Stimulated activated naive B cell treated with anti-CD40 and anti-IgM and Interleukin-4, amounts not matched to agents 10 μg/mL and 1 μg/mL and 100 μg/mL, for 72 hours (primary cell): ENCODE data around the gene AZU1.
"Not testable (repeated sequence)": the region's sequence is repeated elsewhere in the genome, so short reads cannot be mapped to it uniquely, and the experiment has no call there.

Experiments
- ATAC-seq, 2 donors: fragments of 150-1000 bp; cut with Tn5 transposase; replicated peaks; 2 replicates each; pipeline ENCODE4 v1.10.0; 2021; ENCODE audit warnings: moderate library complexity in 1 of 2
- DNase-seq: peaks from one replicate; pipeline ENCODE4 v3.0.0; 2021
- H3K27ac Mint-ChIP-seq: one replicate; pipeline ENCODE4 v1.8.0; 2022; ENCODE audit warnings: mild to moderate bottlenecking, mixed read lengths
- H3K27me3 Mint-ChIP-seq, 2 donors: one replicate each; pipeline ENCODE4 v1.8.0; 2022; ENCODE audit warnings: mixed read lengths in 2 of 2
- H3K36me3 Mint-ChIP-seq, 2 donors: one replicate each; pipeline ENCODE4 v1.8.0; 2022; ENCODE audit warnings: mixed read lengths in 2 of 2, mild to moderate bottlenecking in 1 of 2
- H3K4me1 Mint-ChIP-seq, 2 donors: one replicate each; pipeline ENCODE4 v1.8.0; 2022; ENCODE audit warnings: mixed read lengths in 2 of 2, mild to moderate bottlenecking in 1 of 2
- H3K4me3 Mint-ChIP-seq, 2 donors: one replicate each; pipeline ENCODE4 v1.8.0; 2022; ENCODE audit warnings: mild to moderate bottlenecking in 2 of 2, mixed read lengths in 2 of 2, moderate library complexity in 1 of 2
- H3K9me3 Mint-ChIP-seq, 2 donors: one replicate each; pipeline ENCODE4 v1.8.0; 2022; ENCODE audit warnings: mixed read lengths in 2 of 2, mild to moderate bottlenecking in 1 of 2

AZU1 gene

DNA sequence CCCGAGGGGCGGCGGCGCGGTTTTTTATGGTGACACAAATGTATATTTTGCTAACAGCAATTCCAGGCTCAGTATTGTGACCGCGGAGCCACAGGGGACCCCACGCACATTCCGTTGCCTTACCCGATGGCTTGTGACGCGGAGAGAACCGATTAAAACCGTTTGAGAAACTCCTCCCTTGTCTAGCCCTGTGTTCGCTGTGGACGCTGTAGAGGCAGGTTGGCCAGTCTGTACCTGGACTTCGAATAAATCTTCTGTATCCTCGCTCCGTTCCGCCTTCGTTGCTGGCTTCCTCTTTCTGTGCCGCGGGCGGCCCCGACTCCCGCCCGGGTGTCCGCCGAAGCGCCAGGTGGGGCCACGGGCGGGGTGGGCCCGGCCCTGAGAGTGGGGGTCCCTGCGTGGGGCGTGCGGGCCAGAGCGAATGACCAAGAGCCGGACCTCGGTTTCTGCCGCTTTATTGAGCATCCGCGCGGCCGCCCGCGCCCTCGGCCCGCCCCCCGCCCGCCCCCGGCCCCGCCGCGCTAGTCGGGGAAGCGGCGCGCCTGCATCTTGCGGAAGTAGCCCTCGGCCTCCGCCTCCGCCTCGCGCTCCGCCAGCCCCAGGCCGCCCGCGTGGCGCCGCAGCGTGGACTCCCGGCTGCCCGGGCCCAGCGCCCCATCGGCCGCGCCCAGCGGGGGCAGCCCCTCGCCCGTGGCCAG is 15.4 kb upstream of the AZU1 start:
- no peak for ATAC-seq
- Mint-ChIP-seq H3K4me3 (no peak overlapping the region), H3K9me3 (peaks cover 10 to 14% of the 10 kb centered on the region in 2 donors), H3K4me1 (peaks cover 9 to 15% of the 10 kb centered on the region in 2 donors), H3K36me3 (peaks cover 54 to 66% of the 10 kb centered on the region in 2 donors), H3K27me3 (no peaks in the 10 kb centered on the region), H3K27ac (no peak overlapping the region)
- DNase-seq, result no peak

DNA sequence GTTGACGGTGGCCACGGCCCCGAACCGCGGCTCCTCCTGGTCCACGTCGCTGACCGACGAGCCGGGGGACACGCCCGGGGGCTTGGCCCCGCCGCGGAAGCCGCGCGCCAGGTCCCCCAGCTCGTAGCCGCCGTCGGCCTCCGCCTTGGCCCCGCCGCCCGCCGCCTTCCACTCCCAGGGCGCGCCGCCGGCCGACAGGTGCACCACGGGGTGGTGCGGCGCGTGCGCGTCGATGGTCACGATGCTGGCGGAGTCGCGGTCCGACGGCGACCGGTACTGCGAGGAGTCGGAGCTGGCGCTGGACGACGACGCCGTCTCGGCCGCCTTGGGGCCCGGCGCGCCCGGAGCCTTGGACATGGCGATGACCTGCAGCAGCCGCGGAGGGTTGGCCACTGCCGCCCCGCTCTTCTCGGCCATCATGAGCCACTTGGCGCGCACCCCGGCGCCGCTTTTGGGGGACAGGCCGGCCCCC is 14.9 kb upstream of the AZU1 start:
- Mint-ChIP-seq H3K27me3 (no peaks in the 10 kb centered on the region), H3K36me3 (peaks cover 48 to 60% of the 10 kb centered on the region in 2 donors), H3K4me1 (peaks cover 3 to 11% of the 10 kb centered on the region in 2 donors), H3K27ac (no peak overlapping the region), H3K4me3 (no peak overlapping the region), H3K9me3 (peaks cover 10 to 14% of the 10 kb centered on the region in 2 donors)
- ATAC-seq (no peak), DNase-seq (no peak)

DNA sequence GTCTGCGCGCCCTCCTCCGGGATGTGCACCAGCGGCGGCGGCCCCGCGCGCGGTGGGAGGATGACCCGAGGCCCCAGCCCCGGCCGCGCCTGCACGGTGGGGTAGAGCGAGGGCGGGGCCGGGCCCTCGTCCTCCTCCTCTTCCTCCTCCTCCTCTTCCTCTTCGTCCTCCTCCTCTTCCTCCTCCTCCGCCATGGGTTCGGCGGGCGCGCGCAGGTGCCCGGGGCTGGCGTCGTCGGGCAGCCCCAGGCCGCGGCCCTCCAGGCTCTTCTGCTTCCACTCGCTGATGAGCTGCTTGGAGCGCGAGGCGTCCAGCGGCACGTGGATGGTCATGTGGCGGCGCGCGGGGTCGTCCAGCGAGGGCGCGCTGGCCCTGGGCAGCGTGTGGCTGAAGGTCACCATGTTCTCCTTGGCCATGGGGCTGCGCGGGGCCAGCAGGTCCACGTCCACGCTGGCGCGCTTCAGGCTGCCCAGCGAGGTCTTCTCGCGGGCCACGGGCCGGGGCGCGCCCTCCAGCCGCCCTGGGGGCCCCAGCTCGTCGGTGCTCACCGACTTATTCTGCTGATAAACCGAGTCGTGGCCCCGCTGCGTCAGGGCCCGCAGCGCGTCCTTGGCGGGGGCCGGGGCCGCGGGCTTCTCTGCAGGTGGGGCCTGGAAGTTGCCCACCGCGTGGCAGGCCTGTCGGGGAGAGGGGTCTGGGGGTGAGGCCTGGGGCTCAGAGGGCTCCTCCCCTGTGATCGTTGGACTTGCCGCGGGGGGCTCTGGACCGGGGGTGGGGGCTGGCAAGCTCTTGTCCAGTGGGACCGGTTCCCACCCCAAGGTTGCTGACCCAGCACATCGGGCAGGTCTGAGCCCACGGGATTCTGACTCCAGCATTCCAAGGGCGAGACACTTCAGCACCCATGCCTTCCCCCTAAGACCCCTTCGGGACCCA is 14.2 kb upstream of the AZU1 start:
- DNase-seq, result no peak
- H3K36me3 Mint-ChIP-seq, result peaks cover 45 to 57% of the 10 kb centered on the region in 2 donors
- no peaks in the 10 kb centered on the region for H3K27me3 Mint-ChIP-seq
- H3K4me3 Mint-ChIP-seq, result no peak overlapping the region
- H3K4me1 Mint-ChIP-seq, result peaks cover 0 to 9% of the 10 kb centered on the region in 2 donors
- peak overlapping the region; percentile 87 for H3K27ac Mint-ChIP-seq
- peak; percentile 4 to 17 for ATAC-seq
- peaks cover 10 to 14% of the 10 kb centered on the region in 2 donors for H3K9me3 Mint-ChIP-seq

DNA sequence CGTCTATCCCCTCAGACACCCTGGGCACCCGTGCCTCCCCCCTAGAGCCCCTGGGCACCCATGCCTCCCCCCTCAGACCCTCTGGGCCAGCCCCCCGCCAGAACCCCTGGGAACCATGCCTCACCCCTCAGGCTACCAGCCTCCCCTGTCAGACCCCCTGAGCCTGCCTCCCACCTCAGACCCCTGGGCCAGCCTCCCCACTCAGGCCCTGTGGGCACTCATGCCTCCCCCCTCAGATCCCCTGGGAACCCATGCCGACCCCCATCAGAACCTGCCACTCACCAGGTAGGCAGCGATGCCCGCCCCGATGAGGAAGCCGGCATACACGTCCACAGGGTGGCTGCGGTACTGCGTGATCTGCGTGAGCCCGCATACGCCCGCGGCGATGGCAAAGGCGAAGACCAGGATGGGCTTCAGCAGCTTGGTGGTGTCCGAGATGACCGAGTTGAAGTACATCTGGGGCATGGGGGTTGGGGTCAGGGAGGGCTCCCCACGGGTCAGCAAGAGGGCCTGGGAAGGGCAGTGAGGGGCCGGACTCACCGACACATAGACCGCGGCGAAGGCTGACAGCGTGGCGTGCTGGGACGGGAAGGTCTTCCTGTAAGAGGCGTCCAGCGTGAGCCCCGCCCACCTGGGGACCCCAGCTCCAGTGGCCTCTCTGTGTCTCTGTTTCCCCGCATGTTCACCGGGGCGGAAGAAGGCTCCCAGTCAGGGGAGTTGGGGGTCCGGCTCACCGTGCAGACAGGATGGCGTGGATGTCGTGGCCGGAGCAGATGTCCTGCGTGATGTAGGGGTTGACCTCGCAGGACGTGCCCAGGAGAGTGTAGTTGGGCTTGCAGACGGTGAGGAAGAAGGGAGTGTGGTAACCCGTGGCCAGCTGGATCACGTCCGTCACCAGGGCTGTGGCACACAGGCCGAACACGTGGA is 13.2 kb upstream of the AZU1 start:
- ATAC-seq (peak; percentile 13 to 22), DNase-seq (no peak)
- peaks cover 0 to 9% of the 10 kb centered on the region in 2 donors for H3K4me1 Mint-ChIP-seq
- H3K27ac Mint-ChIP-seq, result peak overlapping the region; percentile 87
- H3K27me3 Mint-ChIP-seq, result no peaks in the 10 kb centered on the region
- H3K4me3 Mint-ChIP-seq, result peak overlapping the region; percentile 34 to 52
- H3K36me3 Mint-ChIP-seq, result peaks cover 44 to 52% of the 10 kb centered on the region in 2 donors
- peaks cover 10 to 14% of the 10 kb centered on the region in 2 donors for H3K9me3 Mint-ChIP-seq

DNA sequence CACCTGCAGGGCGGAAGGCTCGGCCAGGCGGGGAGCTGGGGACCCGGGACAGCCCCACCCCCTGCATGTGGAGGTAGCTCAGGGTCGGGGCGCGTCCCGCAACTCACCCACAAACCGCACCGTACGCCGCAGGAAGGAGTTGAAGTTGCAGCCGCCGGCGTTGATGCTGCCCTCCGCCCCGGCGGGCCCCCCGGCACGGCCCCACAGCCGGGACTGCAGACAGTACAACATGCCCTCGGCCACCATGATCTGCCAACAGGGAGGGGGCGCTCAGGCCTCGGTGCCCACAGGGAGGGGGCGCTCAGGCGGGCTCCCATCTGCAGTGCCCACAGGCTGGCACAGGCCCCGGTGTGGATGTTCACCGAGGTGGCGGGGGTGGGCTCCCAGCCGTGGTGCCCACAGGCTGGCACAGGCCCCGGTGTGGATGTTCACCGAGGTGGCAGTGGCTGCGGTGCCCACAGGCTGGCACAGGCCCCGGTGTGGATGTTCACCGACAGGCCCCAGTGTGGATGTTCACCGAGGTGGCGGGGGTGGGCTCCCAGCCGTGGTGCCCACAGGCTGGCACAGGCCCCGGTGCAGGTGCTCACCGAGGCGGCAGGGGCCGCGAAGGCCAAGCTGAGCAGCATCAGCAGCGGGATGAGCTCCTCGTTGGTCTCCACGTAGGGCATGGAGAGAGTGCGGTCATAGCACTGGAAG is 12.4 kb upstream of the AZU1 start:
- peak overlapping the region; percentile 87 for H3K27ac Mint-ChIP-seq
- no peaks in the 10 kb centered on the region for H3K27me3 Mint-ChIP-seq
- H3K4me3 Mint-ChIP-seq, result peak overlapping the region in 1 of 2 donors; percentile 52
- DNase-seq (no peak), ATAC-seq (peak; percentile 14 to 18)
- peaks cover 0 to 9% of the 10 kb centered on the region in 2 donors for H3K4me1 Mint-ChIP-seq
- H3K9me3 Mint-ChIP-seq, result peaks cover 10 to 14% of the 10 kb centered on the region in 2 donors
- H3K36me3 Mint-ChIP-seq, result peaks cover 37 to 45% of the 10 kb centered on the region in 2 donors

DNA sequence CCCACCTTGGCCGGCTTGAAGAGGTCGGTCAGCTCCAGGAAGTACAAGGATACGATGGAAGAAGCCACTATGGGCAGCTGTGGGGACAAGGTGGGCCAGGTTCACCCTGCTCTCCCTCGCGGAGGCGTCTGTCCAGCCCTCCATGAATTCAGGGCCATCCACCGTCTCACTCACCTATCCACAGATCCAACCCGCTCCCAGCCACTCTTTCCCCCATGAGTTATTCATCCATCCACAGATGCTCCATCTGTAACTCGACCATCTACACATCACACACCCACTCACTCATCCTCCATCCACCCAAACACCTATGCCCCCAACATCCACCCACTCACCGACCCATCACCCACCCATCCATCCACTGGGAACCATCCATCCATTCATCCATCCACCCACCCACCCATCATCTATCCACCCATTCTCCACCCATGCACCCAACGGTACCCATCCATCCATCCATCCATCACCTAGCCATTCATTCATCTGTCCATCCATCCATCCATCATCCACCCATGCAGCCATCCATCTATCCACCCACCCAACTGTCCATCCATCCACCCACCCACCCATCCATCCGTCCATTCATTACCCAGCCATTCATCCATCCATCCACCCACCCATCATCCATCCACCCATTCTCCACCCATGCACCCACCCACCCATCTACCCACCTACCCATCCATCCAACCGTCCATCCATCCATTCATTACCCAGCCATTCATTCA is 11.7 kb upstream of the AZU1 start:
- peaks cover 0 to 9% of the 10 kb centered on the region in 2 donors for H3K4me1 Mint-ChIP-seq
- peak in 1 of 2 donors; percentile 3 for ATAC-seq
- H3K4me3 Mint-ChIP-seq, result peak overlapping the region in 1 of 2 donors; percentile 47
- H3K36me3 Mint-ChIP-seq, result peaks cover 32 to 40% of the 10 kb centered on the region in 2 donors
- H3K27me3 Mint-ChIP-seq, result no peaks in the 10 kb centered on the region
- H3K9me3 Mint-ChIP-seq, result peaks cover 10 to 14% of the 10 kb centered on the region in 2 donors
- peak overlapping the region; percentile 6 for H3K27ac Mint-ChIP-seq
- DNase-seq, result no peak

DNA sequence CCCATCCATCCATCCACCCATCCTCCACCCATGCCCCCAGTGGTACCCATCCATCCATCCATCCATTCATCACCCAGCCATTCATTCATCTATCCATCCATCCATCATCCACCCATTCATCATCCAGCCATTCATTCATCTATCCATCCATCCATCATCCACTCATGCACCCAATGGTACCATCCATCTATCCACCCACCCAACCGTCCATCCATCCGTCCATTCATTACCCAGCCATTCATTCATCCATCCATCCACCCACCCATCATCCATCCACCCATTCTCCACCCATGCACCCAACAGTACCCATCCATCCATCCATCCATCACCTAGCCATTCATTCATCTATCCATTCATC is 11.2 kb upstream of the AZU1 start:
- DNase-seq (no peak), ATAC-seq (no peak)
- Mint-ChIP-seq H3K9me3 (peaks cover 10 to 14% of the 10 kb centered on the region in 2 donors), H3K4me3 (no peak overlapping the region), H3K36me3 (peaks cover 31 to 40% of the 10 kb centered on the region in 2 donors), H3K27me3 (no peaks in the 10 kb centered on the region), H3K27ac (no peak overlapping the region), H3K4me1 (peaks cover 0 to 10% of the 10 kb centered on the region in 2 donors)

DNA sequence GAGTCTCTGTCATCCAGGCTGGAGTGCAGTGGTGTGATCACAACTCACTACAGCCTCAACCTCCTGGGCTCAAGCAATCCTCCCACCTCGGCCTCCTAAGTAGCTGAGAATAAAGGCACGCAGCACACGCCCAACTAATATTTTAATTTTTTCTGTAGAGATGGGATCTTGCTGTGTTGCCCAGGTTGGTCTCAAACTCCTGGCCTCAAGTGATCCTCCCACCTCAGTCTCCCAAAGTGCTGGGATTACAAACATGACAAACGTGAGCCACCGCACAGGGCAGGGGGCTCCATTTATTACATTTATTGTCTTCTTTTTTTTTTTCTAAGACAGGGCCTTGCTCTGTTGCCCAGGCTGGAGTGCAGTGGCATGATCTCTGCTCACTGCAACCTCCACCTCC is 7.4 kb upstream of the AZU1 start:
- not testable (repeated sequence) for H3K4me3 Mint-ChIP-seq, ATAC-seq, H3K4me1 Mint-ChIP-seq, DNase-seq, H3K27ac Mint-ChIP-seq
- Mint-ChIP-seq H3K27me3 (peaks cover 17 to 25% of the 10 kb centered on the region in 2 donors), H3K9me3 (peaks cover 8 to 14% of the 10 kb centered on the region in 2 donors), H3K36me3 (peaks cover 16 to 17% of the 10 kb centered on the region in 2 donors)

DNA sequence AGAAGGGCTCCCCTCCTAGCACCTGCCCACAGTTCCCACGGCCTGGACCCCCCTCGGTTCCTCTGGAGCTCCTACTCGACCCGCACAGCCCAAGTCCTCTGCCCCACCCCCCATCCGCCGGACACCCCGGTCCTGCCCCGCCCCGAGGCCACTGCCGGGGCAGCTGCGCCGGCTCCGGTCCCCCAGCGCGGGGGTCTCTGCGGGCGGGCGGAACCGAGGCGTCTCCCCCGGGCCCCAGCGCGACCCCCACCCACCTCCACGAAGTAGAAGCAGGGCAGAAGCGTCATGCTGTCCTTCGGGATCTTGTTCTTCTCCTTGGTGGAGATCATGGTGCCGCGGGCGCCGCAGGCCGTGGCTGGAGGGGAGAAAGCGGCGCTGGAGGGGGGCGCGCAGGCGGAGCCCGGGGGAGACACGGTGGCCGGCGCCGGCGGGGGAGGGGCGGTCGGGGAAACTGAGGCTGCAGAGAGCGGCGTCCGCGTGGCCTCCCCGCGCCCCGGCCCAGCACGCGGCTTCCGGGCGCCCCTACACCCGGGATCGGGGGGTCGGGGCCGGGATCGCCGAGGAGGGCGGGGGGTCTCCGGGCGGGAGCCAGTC is 6.3 kb upstream of the AZU1 start:
- Mint-ChIP-seq H3K36me3 (peaks cover 8 to 9% of the 10 kb centered on the region in 2 donors), H3K4me3 (peak overlapping the region; percentile 36 to 53), H3K4me1 (peaks cover 0 to 4% of the 10 kb centered on the region in 2 donors), H3K27me3 (peaks cover 17 to 25% of the 10 kb centered on the region in 2 donors), H3K9me3 (peaks cover 5 to 7% of the 10 kb centered on the region in 2 donors), H3K27ac (no peak overlapping the region)
- no peak for ATAC-seq
- DNase-seq, result no peak

DNA sequence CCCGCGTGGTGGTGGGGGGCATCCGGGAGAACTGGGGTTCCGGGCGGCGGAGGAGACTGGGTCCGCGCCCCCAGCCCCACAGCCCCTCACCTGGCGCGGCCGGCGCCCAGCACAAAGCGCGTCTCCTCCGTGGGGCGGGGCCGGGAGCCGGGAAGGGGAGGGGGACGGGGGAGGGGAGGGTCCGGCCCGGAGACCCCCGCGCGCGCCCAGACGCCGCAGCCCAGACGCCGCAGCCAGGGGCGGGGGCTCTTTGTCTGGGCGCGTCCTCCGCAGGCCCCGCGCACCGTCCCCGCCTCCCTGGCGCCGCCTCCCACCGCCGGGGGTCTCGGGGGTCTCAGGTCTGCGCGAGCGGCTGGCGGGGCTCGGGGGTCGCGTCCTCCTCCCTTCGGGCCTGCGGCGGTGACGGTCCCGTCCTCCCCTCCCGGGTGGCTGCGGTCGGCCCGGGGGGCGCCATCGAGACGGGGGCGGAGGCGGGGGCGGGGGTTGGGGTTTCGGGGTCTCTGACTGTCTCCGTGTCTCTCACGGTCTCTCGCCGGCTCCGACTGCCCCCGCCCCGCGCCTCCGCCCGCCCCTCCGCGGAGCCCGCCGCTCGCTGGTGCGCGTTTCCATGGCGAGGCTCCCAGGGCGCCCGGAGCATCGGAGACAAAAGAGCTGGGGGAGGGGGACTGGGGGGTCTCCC is 5.7 kb upstream of the AZU1 start, which contains the start of gene PLPPR3:
Gene PLPPR3 (minus strand): TSS at position 131 of the 679 bp plus-strand sequence. CDS start 396 bp downstream, outside the sequence.
- peaks cover under 1% of the 10 kb centered on the region in 2 donors for H3K9me3 Mint-ChIP-seq
- peaks cover 0 to 1% of the 10 kb centered on the region in 2 donors for H3K4me1 Mint-ChIP-seq
- ATAC-seq, result no peak
- no peak for DNase-seq
- H3K27me3 Mint-ChIP-seq, result peaks cover 17 to 25% of the 10 kb centered on the region in 2 donors
- H3K4me3 Mint-ChIP-seq, result peak within 1 kb of the TSS; percentile 36 to 53
- H3K36me3 Mint-ChIP-seq, result peaks cover 1 to 4% of the 10 kb centered on the region in 2 donors
- no peak within 1 kb of the TSS for H3K27ac Mint-ChIP-seq

DNA sequence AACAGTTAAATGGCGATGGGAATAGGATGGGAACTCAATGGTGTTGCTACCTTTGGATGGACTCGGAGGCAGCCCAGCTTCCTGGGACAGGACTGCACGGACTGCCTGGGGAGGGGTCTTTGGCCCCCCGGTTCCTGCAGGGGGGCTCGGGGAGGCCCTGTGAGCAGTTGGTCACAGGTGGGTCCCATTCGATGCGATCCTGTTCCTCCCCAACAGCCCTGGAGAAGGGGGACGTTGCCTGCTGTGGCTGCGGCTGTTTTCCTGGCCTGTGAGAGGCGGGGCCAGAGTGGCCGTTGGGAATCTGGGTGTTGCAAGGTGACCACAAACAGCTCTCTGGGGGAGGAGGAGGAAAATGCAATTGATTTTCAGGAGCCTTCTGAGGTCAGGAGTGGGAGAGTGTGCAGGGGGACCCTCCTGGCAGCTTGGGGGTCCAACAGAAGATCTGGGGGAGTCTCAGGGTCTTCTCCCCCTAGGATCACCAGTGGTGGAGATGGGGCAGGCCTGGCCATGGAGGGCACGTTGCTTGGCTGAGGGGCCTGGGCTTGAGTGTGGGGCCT is 4.0 kb upstream of the AZU1 start:
- ATAC-seq (no peak), DNase-seq (no peak)
- no peaks in the 10 kb centered on the region for H3K9me3 Mint-ChIP-seq
- H3K4me3 Mint-ChIP-seq, result no peak overlapping the region
- peaks cover 0 to 3% of the 10 kb centered on the region in 2 donors for H3K36me3 Mint-ChIP-seq
- peaks cover 0 to 1% of the 10 kb centered on the region in 2 donors for H3K4me1 Mint-ChIP-seq
- H3K27ac Mint-ChIP-seq, result no peak overlapping the region
- peaks cover 17 to 40% of the 10 kb centered on the region in 2 donors for H3K27me3 Mint-ChIP-seq
